ENCODE data around the gene ATP8B1.

ATP8B1 gene

DNA sequence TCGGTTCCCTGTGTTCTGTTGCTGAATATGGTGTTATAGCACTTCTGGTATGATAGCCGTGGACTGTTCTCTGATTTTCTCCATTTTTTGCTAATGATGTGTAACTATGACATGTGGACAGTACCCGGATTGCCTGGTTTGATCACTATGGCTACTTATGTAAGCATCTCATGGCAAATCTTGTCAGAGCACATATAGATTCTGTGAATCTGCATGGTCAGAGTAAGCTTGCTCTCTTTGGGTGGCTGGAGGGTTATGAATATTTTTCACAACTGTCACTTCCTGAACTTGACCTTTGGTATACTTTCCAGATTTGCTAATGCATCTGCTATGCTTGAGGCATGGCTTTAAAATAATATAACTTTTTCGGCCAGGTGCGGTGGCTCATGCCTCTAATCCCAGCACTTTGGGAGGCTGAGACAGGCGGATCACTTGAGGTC is 36.8 kb upstream of the ATP8B1 start:
- peaks cover 0 to 8% (median 0%) of the 10 kb centered on the region in 11 experiments; a peak in 1 of 22 replicates for H3K9me3 ChIP-seq (replicated peaks in 1 of 11)
- no peak overlapping the region for H3K9ac ChIP-seq
- no peaks in the 10 kb centered on the region for H3K27me3 ChIP-seq
- H3K36me3 ChIP-seq, result no peaks in the 10 kb centered on the region
- H3K4me1 ChIP-seq, result peaks cover 7 to 28% (median 22%) of the 10 kb centered on the region in 10 experiments; a peak in 18 of 20 replicates
- no peak overlapping the region for H3K4me3 ChIP-seq
- no peak overlapping the region for H3K4me2 ChIP-seq
- no peak for TF ChIP-seq Cebpa-rat (IDR thresholded peaks at IDR 0.05)
- H4K20me1 ChIP-seq, result no peaks in the 10 kb centered on the region
- H3K27ac ChIP-seq, result no peak overlapping the region

- Histone ChIP-seq H3K27me3 (no peaks in the 10 kb centered on the region), H3K4me2 (peak overlapping the region; percentile 5 to 60 (median 37); a peak in 17 of 22 replicates), H4K20me1 (no peaks in the 10 kb centered on the region), H3K36me3 (no peaks in the 10 kb centered on the region), H3K4me3 (no peak overlapping the region), H3K27ac (peak overlapping the region in 10 of 11 experiments; percentile 7 to 79 (median 57); a peak in 19 of 22 replicates), H3K4me1 (peaks cover 13 to 41% (median 32%) of the 10 kb centered on the region in 10 experiments), H3K9ac (peak overlapping the region in 4 of 11 experiments; percentile 6 to 42 (median 35); a peak in 4 of 22 replicates), H3K9me3 (replicated peaks in 1 of 11) (peaks cover 0 to 12% (median 2%) of the 10 kb centered on the region in 11 experiments; a peak in 6 of 22 replicates)
- TF ChIP-seq Cebpa-rat (IDR thresholded peaks at IDR 0.05), result peak in 1 of 11 experiments; percentile 38; a peak in 1 of 22 replicates
Observed at GRCh38 chr18:57837917-57838548, 34.9 kb upstream of the ATP8B1 start.

DNA sequence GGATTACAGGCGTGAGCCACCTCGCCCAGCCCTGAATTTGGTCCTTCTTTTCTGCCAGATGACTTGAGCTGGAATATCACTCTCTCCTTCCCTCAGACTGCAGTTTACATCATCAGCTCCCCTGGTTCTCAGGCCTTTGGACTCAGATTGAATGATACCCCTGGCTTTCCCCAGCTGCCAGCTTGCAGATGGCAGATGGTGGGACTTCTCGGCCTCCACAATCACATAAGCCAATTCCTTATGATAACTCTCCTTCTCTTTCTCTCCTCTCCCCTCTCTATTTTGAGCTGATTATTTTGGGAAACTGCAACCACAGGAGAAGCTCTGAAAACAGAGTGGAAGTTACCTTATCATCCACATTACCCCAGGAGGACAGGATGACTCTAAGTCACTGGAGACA is 33.4 kb upstream of the ATP8B1 start:
- H3K9me3 ChIP-seq (replicated peaks in 1 of 11), result peaks cover 9 to 26% (median 17%) of the 10 kb centered on the region in 11 experiments
- no peaks in the 10 kb centered on the region for H3K27me3 ChIP-seq
- peak overlapping the region in 1 of 11 experiments; percentile 19; a peak in 2 of 22 replicates for H3K9ac ChIP-seq
- peak overlapping the region in 6 of 11 experiments; percentile 43 to 77 (median 61); a peak in 9 of 22 replicates for H3K27ac ChIP-seq
- H4K20me1 ChIP-seq, result no peaks in the 10 kb centered on the region
- no peak for TF ChIP-seq Cebpa-rat (IDR thresholded peaks at IDR 0.05)
- H3K4me3 ChIP-seq, result no peak overlapping the region
- H3K4me1 ChIP-seq, result peaks cover 19 to 55% (median 45%) of the 10 kb centered on the region in 10 experiments
- no peaks in the 10 kb centered on the region; a peak in 2 of 22 replicates for H3K36me3 ChIP-seq
- peak overlapping the region in 9 of 11 experiments; percentile 3 to 47 (median 39); a peak in 14 of 22 replicates for H3K4me2 ChIP-seq

DNA sequence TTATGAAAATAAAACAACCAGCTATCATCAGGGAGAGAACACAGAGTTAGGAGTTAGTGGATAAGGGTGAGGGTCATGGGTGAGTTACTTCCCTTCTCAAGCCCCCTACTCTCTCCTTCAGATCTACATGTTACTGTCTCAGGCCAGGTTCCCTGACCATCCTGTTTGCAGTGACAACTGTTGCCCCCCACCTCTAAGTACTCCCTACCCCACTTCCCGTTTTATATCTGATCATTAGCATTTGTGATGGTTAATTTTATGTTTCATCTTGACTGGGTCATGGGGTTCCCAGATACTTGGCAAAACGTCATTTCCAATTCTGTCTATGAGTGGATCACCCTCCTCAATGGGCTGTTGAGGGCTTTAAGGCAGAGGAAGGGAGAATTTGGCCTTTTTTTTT is 32.8 kb upstream of the ATP8B1 start:
- TF ChIP-seq Cebpa-rat (IDR thresholded peaks at IDR 0.05), result no peak
- peaks cover 24 to 62% (median 51%) of the 10 kb centered on the region in 10 experiments for H3K4me1 ChIP-seq

DNA sequence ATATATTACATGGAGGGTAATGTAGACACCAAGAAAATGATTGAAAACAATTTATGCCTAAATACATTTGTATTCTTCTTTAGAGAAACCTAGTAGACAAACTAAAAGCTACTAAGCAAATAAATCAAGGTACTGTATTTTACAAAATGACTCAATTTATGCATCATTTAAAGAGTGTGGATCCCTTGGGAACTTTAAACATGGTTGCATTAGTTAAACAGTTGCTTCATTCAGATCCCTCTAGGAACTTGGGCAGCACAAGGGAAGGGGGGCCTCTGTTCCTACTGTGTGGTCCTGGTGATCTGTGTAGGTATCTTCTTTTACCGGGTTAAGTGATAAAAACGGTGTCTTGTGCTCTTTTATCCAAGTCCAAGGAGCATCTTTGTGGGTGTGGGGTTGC is 31.5 kb upstream of the ATP8B1 start:
- Histone ChIP-seq H3K4me2 (no peak overlapping the region), H3K4me1 (peaks cover 24 to 63% (median 52%) of the 10 kb centered on the region in 10 experiments), H3K27ac (no peak overlapping the region), H3K36me3 (no peaks in the 10 kb centered on the region; a peak in 2 of 22 replicates), H3K9ac (no peak overlapping the region), H3K27me3 (no peaks in the 10 kb centered on the region), H3K4me3 (no peak overlapping the region), H3K9me3 (replicated peaks in 1 of 11) (peaks cover 9 to 38% (median 27%) of the 10 kb centered on the region in 11 experiments), H4K20me1 (no peaks in the 10 kb centered on the region)
- TF ChIP-seq Cebpa-rat (IDR thresholded peaks at IDR 0.05), result no peak

More for the DNA sequence above, 32.8 kb upstream of the ATP8B1 start:
- H4K20me1 ChIP-seq, result no peaks in the 10 kb centered on the region
- peak overlapping the region in 3 of 11 experiments; percentile 21 to 68 (median 54); a peak in 5 of 22 replicates for H3K27ac ChIP-seq
- H3K4me2 ChIP-seq, result peak overlapping the region in 1 of 11 experiments; percentile 47; a peak in 2 of 22 replicates
- H3K4me3 ChIP-seq, result no peak overlapping the region
- no peaks in the 10 kb centered on the region; a peak in 2 of 22 replicates for H3K36me3 ChIP-seq
- H3K9ac ChIP-seq, result no peak overlapping the region
- peaks cover 9 to 33% (median 21%) of the 10 kb centered on the region in 11 experiments for H3K9me3 ChIP-seq (replicated peaks in 1 of 11)
- no peaks in the 10 kb centered on the region for H3K27me3 ChIP-seq

- peak overlapping the region in 5 of 11 experiments; percentile 5 to 20 (median 12); a peak in 3 of 22 replicates for H3K27ac ChIP-seq
- peak overlapping the region in 9 of 11 experiments; percentile 0 to 77 (median 53); a peak in 15 of 22 replicates for H3K4me2 ChIP-seq
- H4K20me1 ChIP-seq, result no peaks in the 10 kb centered on the region
- H3K4me1 ChIP-seq, result peaks cover 24 to 61% (median 50%) of the 10 kb centered on the region in 10 experiments
- 0 out of 22 replicates have a peak, but pooled peaks of 1 of the 11 experiments have one; percentile 6 for TF ChIP-seq Cebpa-rat (IDR thresholded peaks at IDR 0.05)
- H3K4me3 ChIP-seq, result no peak overlapping the region
- H3K9me3 ChIP-seq (replicated peaks in 1 of 11), result peaks cover 9 to 38% (median 27%) of the 10 kb centered on the region in 11 experiments
- H3K36me3 ChIP-seq, result no peaks in the 10 kb centered on the region; a peak in 2 of 22 replicates
- no peak overlapping the region for H3K9ac ChIP-seq
- no peaks in the 10 kb centered on the region for H3K27me3 ChIP-seq
Observed at GRCh38 chr18:57833441-57834101, 30.5 kb upstream of the ATP8B1 start.

- Histone ChIP-seq H3K9ac (no peak overlapping the region), H3K27me3 (no peaks in the 10 kb centered on the region), H3K4me1 (peaks cover 17 to 53% (median 42%) of the 10 kb centered on the region in 10 experiments), H3K27ac (peak overlapping the region in 2 of 11 experiments; percentile 54 to 56; a peak in 3 of 22 replicates), H3K4me2 (peak overlapping the region in 5 of 11 experiments; percentile 53 to 77 (median 67); a peak in 9 of 22 replicates), H3K9me3 (replicated peaks in 1 of 11) (peaks cover 9 to 38% (median 27%) of the 10 kb centered on the region in 11 experiments), H3K4me3 (no peak overlapping the region), H4K20me1 (no peaks in the 10 kb centered on the region), H3K36me3 (no peaks in the 10 kb centered on the region; a peak in 2 of 22 replicates)
- no peak for TF ChIP-seq Cebpa-rat (IDR thresholded peaks at IDR 0.05)
Observed at GRCh38 chr18:57832730-57833129, 29.6 kb upstream of the ATP8B1 start.

GRCh38 chr18:57831597-57832377 is 28.7 kb upstream of the ATP8B1 start:
- TF ChIP-seq Cebpa-rat (IDR thresholded peaks at IDR 0.05), result no peak
- H3K9ac ChIP-seq, result peak overlapping the region in 4 of 11 experiments; percentile 6 to 26 (median 16); a peak in 1 of 22 replicates
- H3K4me1 ChIP-seq, result peaks cover 17 to 45% (median 35%) of the 10 kb centered on the region in 10 experiments
- peaks cover 9 to 38% (median 24%) of the 10 kb centered on the region in 11 experiments for H3K9me3 ChIP-seq (replicated peaks in 1 of 11)
- H3K4me3 ChIP-seq, result peak overlapping the region in 3 of 10 experiments; percentile 7 to 38 (median 16); a peak in 3 of 20 replicates
- peak overlapping the region; percentile 23 to 71 (median 53) for H3K4me2 ChIP-seq
- no peaks in the 10 kb centered on the region; a peak in 2 of 22 replicates for H3K36me3 ChIP-seq
- no peaks in the 10 kb centered on the region for H4K20me1 ChIP-seq
- H3K27me3 ChIP-seq, result no peaks in the 10 kb centered on the region
- H3K27ac ChIP-seq, result peak overlapping the region in 9 of 11 experiments; percentile 6 to 69 (median 58); a peak in 17 of 22 replicates

All from BLaER1 treated with 17β-estradiol and CSF1 and Interleukin-3, amounts not matched to agents 10 nM and 100 nM (cell line).